ENCODE data around the gene SEMA6D.

DNA sequence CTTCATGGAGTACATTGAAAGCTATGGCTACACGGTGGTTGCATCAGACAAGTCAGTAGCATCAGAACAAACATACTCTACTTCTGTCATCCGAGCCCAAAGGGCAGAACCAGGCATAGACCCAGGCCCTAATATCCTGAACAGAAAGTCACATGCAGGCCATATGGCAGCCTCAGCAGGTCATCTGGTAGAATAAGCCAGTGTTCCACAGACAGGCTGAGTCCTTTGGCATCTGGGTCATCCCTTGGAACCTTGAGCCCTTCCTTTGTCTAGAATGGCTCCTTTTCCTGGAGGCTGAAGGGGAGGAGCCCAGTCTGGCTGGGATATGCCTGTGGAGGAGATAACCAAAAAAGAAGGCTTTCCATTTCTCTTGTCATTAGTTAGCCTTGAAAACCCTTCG lies 29.2 kb downstream of the SEMA6D start:
- TF ChIP-seq POLR2A (IDR thresholded peaks at IDR 0.05) = no peak
- TF ChIP-seq CTCF (IDR thresholded peaks at IDR 0.05) = no peak
- no peak for TF ChIP-seq POLR2AphosphoS5 (IDR thresholded peaks at IDR 0.05)
- no peak for TF ChIP-seq EP300 (IDR thresholded peaks at IDR 0.05)

Data from suprapubic skin (tissue), 4 donors.